SK-N-SH treated with all-trans-retinoic acid at 6 μM for 48 hours (cell line): Measurements from ENCODE around the gene DOCK7.
"Not testable (repeated sequence)": the region's sequence is repeated elsewhere in the genome, so short reads cannot be mapped to it uniquely, and the experiment has no call there.

Source experiments
- ATAC-seq: fragments of 200-7000 bp; cut with Tn5 transposase; 3 replicates; pipeline ENCODE4 v1.9.1; 2020; ENCODE audit warnings: mild to moderate bottlenecking, moderate library complexity
- ARNTL ChIP-seq: fragments of 450-650 bp; formaldehyde crosslinking; IDR thresholded peaks from 2 replicates; pipeline ENCODE4 v1.5.0; 2020; ENCODE audit warnings: low read depth, mild to moderate bottlenecking, moderate library complexity, borderline replicate concordance
- CSDC2 ChIP-seq: fragments of 250-450 bp; sonication (Bioruptor Pico); IDR thresholded peaks from 2 replicates; pipeline ENCODE4 v1.5.0; 2020; ENCODE audit warnings: mild to moderate bottlenecking, moderate library complexity
- ESRRG ChIP-seq: fragments of 250-450 bp; sonication (Bioruptor Pico); IDR thresholded peaks from 2 replicates; pipeline ENCODE4 v1.6.1; 2021; ENCODE audit warnings: mild to moderate bottlenecking
- GLIS3 ChIP-seq: fragments of 250-450 bp; sonication (Bioruptor Pico); IDR thresholded peaks from 2 replicates; pipeline ENCODE4 v1.5.0; 2020; ENCODE audit warnings: mild to moderate bottlenecking, moderate library complexity
- ISL1 ChIP-seq: fragments of 250-450 bp; sonication (Bioruptor Pico); IDR thresholded peaks from 2 replicates; pipeline ENCODE4 v2.1.2; 2022; ENCODE audit warnings: mild to moderate bottlenecking, moderate library complexity
- OSR1 ChIP-seq: fragments of 250-450 bp; sonication (Bioruptor Pico); IDR thresholded peaks from 2 replicates; pipeline ENCODE4 v1.8.0; 2022; ENCODE audit warnings: moderate library complexity, mild to moderate bottlenecking, inconsistent platforms
- PPARA ChIP-seq: fragments of 250-450 bp; sonication (Bioruptor Pico); IDR thresholded peaks from 2 replicates; pipeline ENCODE4 v1.5.0; 2020; ENCODE audit warnings: mild to moderate bottlenecking, borderline replicate concordance
- RARB ChIP-seq: fragments of 250-450 bp; sonication (Bioruptor Pico); IDR thresholded peaks from 2 replicates; pipeline ENCODE4 v1.8.0; 2021; ENCODE audit warnings: mild to moderate bottlenecking, moderate library complexity
- SNAI2 ChIP-seq: fragments of 250-450 bp; sonication (Bioruptor Pico); IDR thresholded peaks from 2 replicates; pipeline ENCODE4 v1.5.0; 2020; ENCODE audit warnings: mild to moderate bottlenecking, moderate library complexity
- TCF4 ChIP-seq: fragments of 250-450 bp; sonication (Bioruptor Pico); IDR thresholded peaks from 2 replicates; pipeline ENCODE4 v1.8.0; 2021; ENCODE audit warnings: mild to moderate bottlenecking, moderate library complexity, borderline replicate concordance
- ZC3H10 ChIP-seq: fragments of 250-450 bp; sonication (Bioruptor Pico); IDR thresholded peaks from 2 replicates; pipeline ENCODE4 v1.5.1; 2021; ENCODE audit warnings: mild to moderate bottlenecking, moderate library complexity
- ZFP3 ChIP-seq: fragments of 250-450 bp; sonication (Bioruptor Pico); IDR thresholded peaks from 2 replicates; pipeline ENCODE4 v1.5.0; 2020; ENCODE audit warnings: mild to moderate bottlenecking, moderate library complexity
- ZFP30 ChIP-seq: fragments of 450-650 bp; formaldehyde crosslinking; IDR thresholded peaks from 2 replicates; pipeline ENCODE4 v1.5.0; 2022; ENCODE audit warnings: mild to moderate bottlenecking, moderate library complexity
- ZNF565 ChIP-seq: fragments of 450-650 bp; formaldehyde crosslinking; conservative IDR thresholded peaks from 2 replicates; pipeline ENCODE4 v1.5.0; 2020; ENCODE audit warnings: low read depth, mild to moderate bottlenecking, moderate library complexity
- ZNF70 ChIP-seq: fragments of 450-650 bp; formaldehyde crosslinking; IDR thresholded peaks from 2 replicates; pipeline ENCODE4 v1.5.0; 2020; ENCODE audit warnings: mild to moderate bottlenecking, moderate library complexity
- ZNF8 ChIP-seq: fragments of 450-650 bp; formaldehyde crosslinking; IDR thresholded peaks from 2 replicates; pipeline ENCODE4 v1.5.0; 2020; ENCODE audit warnings: mild to moderate bottlenecking, moderate library complexity
- TF ChIP-seq, protein P1 (sequence below): fragments of 250-450 bp; sonication (Bioruptor Pico); IDR thresholded peaks from 2 replicates; pipeline ENCODE4 v1.5.1; 2021; ENCODE audit warnings: mild to moderate bottlenecking, moderate library complexity
- TF ChIP-seq, protein P2 (sequence below): fragments of 250-450 bp; sonication (Bioruptor Pico); IDR thresholded peaks from 2 replicates; pipeline ENCODE4 v1.8.0; 2020; ENCODE audit warnings: mild to moderate bottlenecking, moderate library complexity, borderline replicate concordance
- TF ChIP-seq, protein P3 (sequence below): fragments of 250-450 bp; sonication (Bioruptor Pico); IDR thresholded peaks from 2 replicates; pipeline ENCODE4 v1.5.0; 2020; ENCODE audit warnings: mild to moderate bottlenecking, moderate library complexity
- TF ChIP-seq, protein P4 (sequence below): fragments of 250-450 bp; sonication (Bioruptor Pico); IDR thresholded peaks from 2 replicates; pipeline ENCODE4 v1.5.1; 2020; ENCODE audit warnings: low read depth, mild to moderate bottlenecking, moderate library complexity
- TF ChIP-seq, protein P5 (sequence below): fragments of 250-450 bp; sonication (Bioruptor Pico); IDR thresholded peaks from 2 replicates; pipeline ENCODE4 v1.8.0; 2021; ENCODE audit warnings: low read depth, mild to moderate bottlenecking, moderate library complexity, borderline replicate concordance

The DOCK7 gene

DNA sequence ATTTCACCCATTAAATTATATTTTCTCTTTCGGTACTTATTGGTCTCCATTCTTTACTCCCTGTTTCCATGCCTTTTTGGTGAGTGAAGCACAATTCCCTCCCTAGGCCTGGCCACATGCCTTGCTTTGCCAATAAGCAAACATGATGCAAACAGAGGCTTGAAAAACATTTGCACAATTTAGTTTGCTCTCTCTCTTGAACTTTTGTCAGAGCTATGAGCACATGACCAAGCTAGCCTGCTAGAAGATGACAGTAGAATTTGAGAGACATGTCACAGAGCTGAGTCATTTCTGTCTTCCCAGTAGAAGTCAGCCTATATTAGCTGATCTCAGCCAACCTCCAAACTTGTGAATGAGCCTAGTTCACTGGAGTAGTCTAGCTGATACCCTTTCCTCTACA, 66.3 kb downstream of the DOCK7 start:
- ATAC-seq = peak; percentile 95

DNA sequence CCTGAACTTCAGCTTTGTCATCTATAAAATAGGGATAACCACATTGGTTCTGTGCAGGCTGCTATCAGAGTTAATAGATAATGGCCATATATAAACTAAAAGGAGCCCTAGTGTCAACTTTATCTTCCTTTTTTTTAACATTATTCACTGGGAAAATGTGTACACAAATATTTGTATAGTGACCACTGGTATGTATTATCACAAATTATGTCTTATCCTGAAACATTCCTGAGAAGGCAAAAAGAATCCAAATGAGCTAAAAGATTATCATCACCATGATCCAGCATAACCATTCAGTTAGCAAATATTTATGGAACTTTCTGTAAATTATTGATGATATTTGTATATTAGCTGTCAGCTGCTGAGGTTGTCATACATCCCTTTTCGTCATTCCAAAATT, 74.3 kb downstream of the DOCK7 start:
- ATAC-seq = no peak
- TF ChIP-seq ESRRG (CRISPR knock-in tag) (no peak), ISL1 (CRISPR knock-in tag) (peak; percentile 46)

More for the DNA sequence above, 66.3 kb downstream of the DOCK7 start:
- TF ChIP-seq ISL1 (CRISPR knock-in tag) (no peak), ARNTL (CRISPR knock-in tag) (no peak), ZFP30 (CRISPR knock-in tag) (no peak), RARB (CRISPR knock-in tag) (no peak), ZC3H10 (CRISPR knock-in tag) (no peak)
- TF ChIP-seq, protein P1, sequence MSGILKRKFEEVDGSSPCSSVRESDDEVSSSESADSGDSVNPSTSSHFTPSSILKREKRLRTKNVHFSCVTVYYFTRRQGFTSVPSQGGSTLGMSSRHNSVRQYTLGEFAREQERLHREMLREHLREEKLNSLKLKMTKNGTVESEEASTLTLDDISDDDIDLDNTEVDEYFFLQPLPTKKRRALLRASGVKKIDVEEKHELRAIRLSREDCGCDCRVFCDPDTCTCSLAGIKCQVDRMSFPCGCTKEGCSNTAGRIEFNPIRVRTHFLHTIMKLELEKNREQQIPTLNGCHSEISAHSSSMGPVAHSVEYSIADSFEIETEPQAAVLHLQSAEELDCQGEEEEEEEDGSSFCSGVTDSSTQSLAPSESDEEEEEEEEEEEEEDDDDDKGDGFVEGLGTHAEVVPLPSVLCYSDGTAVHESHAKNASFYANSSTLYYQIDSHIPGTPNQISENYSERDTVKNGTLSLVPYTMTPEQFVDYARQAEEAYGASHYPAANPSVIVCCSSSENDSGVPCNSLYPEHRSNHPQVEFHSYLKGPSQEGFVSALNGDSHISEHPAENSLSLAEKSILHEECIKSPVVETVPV (CRISPR knock-in tag) = no peak

DNA sequence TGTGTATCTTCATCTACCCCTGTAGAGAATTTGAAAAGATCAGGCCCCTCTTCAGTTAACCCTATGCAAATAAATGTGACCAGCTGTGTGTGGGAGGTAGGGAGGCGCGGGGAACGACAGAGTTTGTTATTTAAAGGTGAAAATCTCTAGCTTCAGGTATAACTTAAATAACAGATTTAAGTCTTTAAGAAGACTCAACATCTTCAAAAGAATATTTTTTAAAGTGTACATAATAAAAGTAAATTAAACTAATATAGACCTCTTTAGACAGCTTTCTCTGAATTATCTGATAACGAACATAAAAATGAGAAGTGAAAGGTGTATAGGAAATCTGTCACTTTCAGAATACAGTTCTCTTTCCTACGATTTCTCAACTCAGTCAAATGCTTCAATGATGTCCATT, 74.9 kb downstream of the DOCK7 start:
- TF ChIP-seq ZC3H10 (CRISPR knock-in tag) (no peak), OSR1 (CRISPR knock-in tag) (no peak), TCF4 (CRISPR knock-in tag) (no peak), ISL1 (CRISPR knock-in tag) (no peak), ESRRG (CRISPR knock-in tag) (no peak), ARNTL (CRISPR knock-in tag) (no peak), ZNF8 (CRISPR knock-in tag) (no peak)
- TF ChIP-seq, protein P2, sequence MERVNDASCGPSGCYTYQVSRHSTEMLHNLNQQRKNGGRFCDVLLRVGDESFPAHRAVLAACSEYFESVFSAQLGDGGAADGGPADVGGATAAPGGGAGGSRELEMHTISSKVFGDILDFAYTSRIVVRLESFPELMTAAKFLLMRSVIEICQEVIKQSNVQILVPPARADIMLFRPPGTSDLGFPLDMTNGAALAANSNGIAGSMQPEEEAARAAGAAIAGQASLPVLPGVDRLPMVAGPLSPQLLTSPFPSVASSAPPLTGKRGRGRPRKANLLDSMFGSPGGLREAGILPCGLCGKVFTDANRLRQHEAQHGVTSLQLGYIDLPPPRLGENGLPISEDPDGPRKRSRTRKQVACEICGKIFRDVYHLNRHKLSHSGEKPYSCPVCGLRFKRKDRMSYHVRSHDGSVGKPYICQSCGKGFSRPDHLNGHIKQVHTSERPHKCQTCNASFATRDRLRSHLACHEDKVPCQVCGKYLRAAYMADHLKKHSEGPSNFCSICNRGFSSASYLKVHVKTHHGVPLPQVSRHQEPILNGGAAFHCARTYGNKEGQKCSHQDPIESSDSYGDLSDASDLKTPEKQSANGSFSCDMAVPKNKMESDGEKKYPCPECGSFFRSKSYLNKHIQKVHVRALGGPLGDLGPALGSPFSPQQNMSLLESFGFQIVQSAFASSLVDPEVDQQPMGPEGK (CRISPR knock-in tag) = no peak
- TF ChIP-seq, protein P3, sequence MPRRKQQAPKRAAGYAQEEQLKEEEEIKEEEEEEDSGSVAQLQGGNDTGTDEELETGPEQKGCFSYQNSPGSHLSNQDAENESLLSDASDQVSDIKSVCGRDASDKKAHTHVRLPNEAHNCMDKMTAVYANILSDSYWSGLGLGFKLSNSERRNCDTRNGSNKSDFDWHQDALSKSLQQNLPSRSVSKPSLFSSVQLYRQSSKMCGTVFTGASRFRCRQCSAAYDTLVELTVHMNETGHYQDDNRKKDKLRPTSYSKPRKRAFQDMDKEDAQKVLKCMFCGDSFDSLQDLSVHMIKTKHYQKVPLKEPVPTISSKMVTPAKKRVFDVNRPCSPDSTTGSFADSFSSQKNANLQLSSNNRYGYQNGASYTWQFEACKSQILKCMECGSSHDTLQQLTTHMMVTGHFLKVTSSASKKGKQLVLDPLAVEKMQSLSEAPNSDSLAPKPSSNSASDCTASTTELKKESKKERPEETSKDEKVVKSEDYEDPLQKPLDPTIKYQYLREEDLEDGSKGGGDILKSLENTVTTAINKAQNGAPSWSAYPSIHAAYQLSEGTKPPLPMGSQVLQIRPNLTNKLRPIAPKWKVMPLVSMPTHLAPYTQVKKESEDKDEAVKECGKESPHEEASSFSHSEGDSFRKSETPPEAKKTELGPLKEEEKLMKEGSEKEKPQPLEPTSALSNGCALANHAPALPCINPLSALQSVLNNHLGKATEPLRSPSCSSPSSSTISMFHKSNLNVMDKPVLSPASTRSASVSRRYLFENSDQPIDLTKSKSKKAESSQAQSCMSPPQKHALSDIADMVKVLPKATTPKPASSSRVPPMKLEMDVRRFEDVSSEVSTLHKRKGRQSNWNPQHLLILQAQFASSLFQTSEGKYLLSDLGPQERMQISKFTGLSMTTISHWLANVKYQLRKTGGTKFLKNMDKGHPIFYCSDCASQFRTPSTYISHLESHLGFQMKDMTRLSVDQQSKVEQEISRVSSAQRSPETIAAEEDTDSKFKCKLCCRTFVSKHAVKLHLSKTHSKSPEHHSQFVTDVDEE (CRISPR knock-in tag) = no peak
- TF ChIP-seq, protein P4, sequence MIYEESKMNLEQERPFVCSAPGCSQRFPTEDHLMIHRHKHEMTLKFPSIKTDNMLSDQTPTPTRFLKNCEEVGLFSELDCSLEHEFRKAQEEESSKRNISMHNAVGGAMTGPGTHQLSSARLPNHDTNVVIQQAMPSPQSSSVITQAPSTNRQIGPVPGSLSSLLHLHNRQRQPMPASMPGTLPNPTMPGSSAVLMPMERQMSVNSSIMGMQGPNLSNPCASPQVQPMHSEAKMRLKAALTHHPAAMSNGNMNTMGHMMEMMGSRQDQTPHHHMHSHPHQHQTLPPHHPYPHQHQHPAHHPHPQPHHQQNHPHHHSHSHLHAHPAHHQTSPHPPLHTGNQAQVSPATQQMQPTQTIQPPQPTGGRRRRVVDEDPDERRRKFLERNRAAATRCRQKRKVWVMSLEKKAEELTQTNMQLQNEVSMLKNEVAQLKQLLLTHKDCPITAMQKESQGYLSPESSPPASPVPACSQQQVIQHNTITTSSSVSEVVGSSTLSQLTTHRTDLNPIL (CRISPR knock-in tag) = no peak
- TF ChIP-seq, all 23 proteins: peak for 0
- ATAC-seq = no peak

DNA sequence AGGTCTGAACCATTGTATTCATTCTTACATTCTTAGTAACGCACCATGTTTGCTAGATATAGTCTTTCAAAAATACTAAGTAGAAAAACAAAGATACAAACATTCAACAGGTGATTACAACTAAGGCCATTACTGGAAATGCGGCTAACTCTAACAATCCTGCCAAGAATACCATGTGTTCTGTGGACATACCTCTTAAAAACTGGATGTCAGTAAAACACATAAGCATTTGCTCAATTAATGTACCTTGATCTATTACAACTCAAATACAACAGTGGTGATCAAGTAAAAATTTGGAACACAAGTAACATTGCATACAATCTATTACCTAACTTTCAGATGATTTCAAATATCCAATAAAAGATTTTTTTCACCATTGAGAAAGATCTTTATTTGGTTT, 75.4 kb downstream of the DOCK7 start:
- no peak for TF ChIP-seq RARB (CRISPR knock-in tag)
- no peak for TF ChIP-seq PPARA (CRISPR knock-in tag)
- TF ChIP-seq ZNF70 (CRISPR knock-in tag) = no peak
- no peak for TF ChIP-seq ISL1 (CRISPR knock-in tag)
- TF ChIP-seq ZNF565 (CRISPR knock-in tag) = no peak
- no peak for TF ChIP-seq TCF4 (CRISPR knock-in tag)
- TF ChIP-seq, protein P2 (CRISPR knock-in tag) = no peak
- TF ChIP-seq SNAI2 (CRISPR knock-in tag) = no peak
- no peak for TF ChIP-seq ZFP30 (CRISPR knock-in tag)
- no peak for TF ChIP-seq GLIS3 (CRISPR knock-in tag)
- TF ChIP-seq ARNTL (CRISPR knock-in tag) = no peak
- no peak for TF ChIP-seq ZFP3 (CRISPR knock-in tag)
- TF ChIP-seq ZNF8 (CRISPR knock-in tag) = no peak
- TF ChIP-seq, protein P5, sequence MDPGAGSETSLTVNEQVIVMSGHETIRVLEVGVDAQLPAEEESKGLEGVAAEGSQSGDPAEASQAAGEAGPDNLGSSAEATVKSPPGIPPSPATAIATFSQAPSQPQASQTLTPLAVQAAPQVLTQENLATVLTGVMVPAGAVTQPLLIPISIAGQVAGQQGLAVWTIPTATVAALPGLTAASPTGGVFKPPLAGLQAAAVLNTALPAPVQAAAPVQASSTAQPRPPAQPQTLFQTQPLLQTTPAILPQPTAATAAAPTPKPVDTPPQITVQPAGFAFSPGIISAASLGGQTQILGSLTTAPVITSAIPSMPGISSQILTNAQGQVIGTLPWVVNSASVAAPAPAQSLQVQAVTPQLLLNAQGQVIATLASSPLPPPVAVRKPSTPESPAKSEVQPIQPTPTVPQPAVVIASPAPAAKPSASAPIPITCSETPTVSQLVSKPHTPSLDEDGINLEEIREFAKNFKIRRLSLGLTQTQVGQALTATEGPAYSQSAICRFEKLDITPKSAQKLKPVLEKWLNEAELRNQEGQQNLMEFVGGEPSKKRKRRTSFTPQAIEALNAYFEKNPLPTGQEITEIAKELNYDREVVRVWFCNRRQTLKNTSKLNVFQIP (CRISPR knock-in tag) = no peak
- TF ChIP-seq, protein P4 (CRISPR knock-in tag) = no peak
- no peak for TF ChIP-seq CSDC2 (CRISPR knock-in tag)
- TF ChIP-seq OSR1 (CRISPR knock-in tag) = no peak
- no peak for ATAC-seq

DNA sequence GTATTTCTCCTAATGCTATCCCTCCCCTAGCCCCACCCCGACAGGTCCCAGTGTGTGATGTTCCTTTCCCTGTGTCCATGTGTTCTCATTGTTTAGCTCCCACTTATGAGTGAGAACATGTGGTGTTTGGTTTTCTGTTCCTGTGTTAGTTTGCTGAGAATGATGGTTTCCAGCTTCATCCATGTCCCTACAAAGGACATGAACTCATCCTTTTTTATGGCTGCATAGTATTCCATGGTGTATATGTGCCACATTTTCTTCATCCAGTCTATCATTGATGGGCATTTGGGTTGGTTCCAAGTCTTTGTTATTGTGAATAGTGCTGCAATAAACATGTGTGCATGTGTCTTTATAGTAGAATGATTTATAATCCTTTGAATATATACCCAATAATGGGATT, 77.6 kb downstream of the DOCK7 start:
- ATAC-seq = not testable (repeated sequence)
